ENCODE results near the gene KIAA0753.
"Not testable (repeated sequence)": the region's sequence is repeated elsewhere in the genome, so short reads cannot be mapped to it uniquely, and the experiment has no call there.

The KIAA0753 gene

DNA sequence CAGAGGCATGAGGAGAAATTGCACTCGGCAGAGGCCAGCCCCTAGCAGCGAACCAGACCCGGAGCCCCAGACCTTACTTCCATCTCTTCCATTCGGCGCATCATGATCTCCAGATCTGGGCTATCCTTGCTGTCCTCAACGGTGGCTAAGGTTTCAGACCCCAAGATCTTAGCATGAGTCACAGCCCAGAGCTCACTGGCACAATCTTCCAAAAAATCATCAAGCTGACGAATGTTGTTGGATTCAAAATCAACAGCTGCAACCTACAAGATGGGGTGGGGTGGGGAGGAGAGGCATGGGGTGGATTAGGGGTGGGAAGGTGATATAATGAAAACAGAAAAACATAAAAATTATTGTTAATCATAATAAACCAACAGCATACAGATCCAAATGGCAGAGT lies 44.4 kb downstream of the KIAA0753 start:
- TF ChIP-seq MYC (IDR thresholded peaks at IDR 0.05; ENCODE audit: low read depth, low read length) (no peak), MAX (IDR thresholded peaks at IDR 0.05; ENCODE audit: low read depth, low read length) (no peak), POLR2A (IDR thresholded peaks at IDR 0.05; ENCODE audit: extremely low read depth, insufficient read length) (no peak), CTCF (IDR thresholded peaks at IDR 0.05; ENCODE audit: low read depth, low read length) (no peak)
- DNase-seq (ENCODE audit: low read depth): no peak

GRCh38 chr17:6593371-6593770 lies 47.1 kb downstream of the KIAA0753 start:
- not testable (repeated sequence) for DNase-seq (ENCODE audit: low read depth); H3K4me3 ChIP-seq (ENCODE audit: low read depth, low read length)

More for the DNA sequence above, 44.4 kb downstream of the KIAA0753 start:
- no peak overlapping the region for H3K4me3 ChIP-seq (ENCODE audit: low read depth, low read length)

DNA sequence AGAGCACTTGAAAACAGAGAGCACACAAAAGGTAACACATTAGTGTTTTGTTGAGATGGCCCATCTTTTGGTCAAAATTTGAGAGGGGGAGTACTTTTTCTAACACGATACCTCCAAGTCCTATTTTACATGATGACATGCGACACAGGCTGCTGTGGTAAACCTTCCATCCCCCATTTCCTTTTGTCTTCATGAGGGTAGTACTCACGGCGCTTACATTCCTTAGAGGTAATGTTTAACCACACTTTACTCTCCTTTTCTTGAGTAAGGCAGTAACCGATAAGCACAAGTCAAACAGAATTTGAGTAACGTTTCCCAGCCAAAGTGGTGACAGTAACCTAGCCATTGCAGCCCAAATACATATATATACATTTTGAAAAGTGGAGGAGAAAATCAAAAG lies 48.3 kb downstream of the KIAA0753 start:
- no peak for TF ChIP-seq POLR2A (IDR thresholded peaks at IDR 0.05; ENCODE audit: extremely low read depth, insufficient read length)
- no peak for TF ChIP-seq MYC (IDR thresholded peaks at IDR 0.05; ENCODE audit: low read depth, low read length)
- TF ChIP-seq MAX (IDR thresholded peaks at IDR 0.05; ENCODE audit: low read depth, low read length): no peak
- TF ChIP-seq CTCF (IDR thresholded peaks at IDR 0.05; ENCODE audit: low read depth, low read length): no peak
- DNase-seq (ENCODE audit: low read depth): no peak

GRCh38 chr17:6591599-6592158 lies 48.8 kb downstream of the KIAA0753 start:
- H3K4me3 ChIP-seq (ENCODE audit: low read depth, low read length): no peak overlapping the region
- TF ChIP-seq MAX (IDR thresholded peaks at IDR 0.05; ENCODE audit: low read depth, low read length): no peak
- no peak for DNase-seq (ENCODE audit: low read depth)

More for the DNA sequence above, 48.3 kb downstream of the KIAA0753 start:
- no peak overlapping the region for H3K4me3 ChIP-seq (ENCODE audit: low read depth, low read length)

DNA sequence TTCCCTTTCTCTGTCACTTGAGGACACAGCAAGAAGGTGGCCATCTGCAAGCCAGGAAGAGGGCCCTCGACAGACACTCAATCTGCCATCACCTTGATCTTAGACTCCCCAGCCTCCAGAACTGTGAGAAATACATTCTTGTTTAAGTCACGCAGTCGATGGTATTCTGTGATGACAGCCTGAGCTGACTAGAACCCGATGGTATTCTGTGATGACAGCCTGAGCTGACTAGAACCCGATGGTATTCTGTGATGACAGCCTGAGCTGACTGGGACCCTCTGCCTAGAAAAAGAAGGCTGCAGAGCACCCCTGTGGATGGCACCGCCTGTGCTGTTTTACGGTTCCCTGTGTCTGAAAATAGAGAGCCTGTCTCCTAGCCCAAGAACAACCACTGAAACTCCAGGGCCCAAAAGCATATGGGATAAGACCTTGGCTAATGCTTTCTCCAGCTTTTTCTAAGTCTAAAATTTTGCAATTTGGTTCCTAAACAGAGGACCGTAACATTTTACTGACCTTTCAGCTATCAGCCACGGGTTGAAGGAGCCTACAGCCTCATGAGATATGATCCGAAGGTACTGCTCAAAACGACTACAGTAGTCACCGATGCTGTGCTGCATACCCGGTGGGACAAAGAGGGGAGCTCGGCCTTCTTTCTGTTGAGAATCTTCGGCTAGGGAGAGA lies 51.1 kb downstream of the KIAA0753 start:
- no peak for DNase-seq (ENCODE audit: low read depth)
- no peak for TF ChIP-seq CTCF (IDR thresholded peaks at IDR 0.05; ENCODE audit: low read depth, low read length)
- no peak for TF ChIP-seq MAX (IDR thresholded peaks at IDR 0.05; ENCODE audit: low read depth, low read length)
- no peak for TF ChIP-seq POLR2A (IDR thresholded peaks at IDR 0.05; ENCODE audit: extremely low read depth, insufficient read length)
- TF ChIP-seq MYC (IDR thresholded peaks at IDR 0.05; ENCODE audit: low read depth, low read length): no peak

DNA sequence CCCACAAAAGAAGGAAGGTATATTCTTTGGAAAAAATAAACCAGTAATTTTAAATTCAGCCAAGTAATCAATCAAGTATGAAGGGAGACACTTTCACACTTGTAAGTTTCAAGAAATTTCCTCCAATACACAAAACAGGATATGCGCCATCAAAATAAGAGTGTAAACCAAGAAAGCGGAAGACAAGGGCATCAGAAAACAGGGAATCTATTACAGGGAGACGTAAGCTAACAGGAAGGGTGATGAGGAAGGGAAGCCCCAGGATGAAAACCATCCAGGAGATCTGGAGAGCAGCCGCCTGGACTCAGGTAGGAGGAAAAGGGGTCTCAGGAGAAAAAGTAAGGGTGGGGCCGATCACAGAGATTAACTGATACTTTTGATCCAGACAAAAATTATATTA lies 52.3 kb downstream of the KIAA0753 start:
- no peak for DNase-seq (ENCODE audit: low read depth)
- no peak overlapping the region for H3K4me3 ChIP-seq (ENCODE audit: low read depth, low read length)
- TF ChIP-seq CTCF (IDR thresholded peaks at IDR 0.05; ENCODE audit: low read depth, low read length) (no peak), MAX (IDR thresholded peaks at IDR 0.05; ENCODE audit: low read depth, low read length) (no peak), POLR2A (IDR thresholded peaks at IDR 0.05; ENCODE audit: extremely low read depth, insufficient read length) (no peak), MYC (IDR thresholded peaks at IDR 0.05; ENCODE audit: low read depth, low read length) (no peak)

More for the DNA sequence above, 51.1 kb downstream of the KIAA0753 start:
- H3K4me3 ChIP-seq (ENCODE audit: low read depth, low read length): no peak overlapping the region

All from NB4 (cell line).